OCI-LY1 (cell line): ENCODE data around the gene RAB3IL1.
"Not testable (repeated sequence)": the region's sequence is repeated elsewhere in the genome, so short reads cannot be mapped to it uniquely, and the experiment has no call there.

Experiments used
- H2AFZ ChIP-seq: fragments of 200-600 bp; sonication (generic), shearing (Covaris generic); 2 replicates; pipeline ENCODE4 v1.6.0; 2014; ENCODE audit warnings: antibody characterized with exemption, mild to moderate bottlenecking, low read length
- H3F3A ChIP-seq: fragments of 200-600 bp; sonication (generic), shearing (Covaris generic); 2 replicates; pipeline ENCODE4 v1.6.0; 2014; ENCODE audit warnings: mild to moderate bottlenecking, antibody characterized with exemption, low read length, moderate library complexity; ENCODE audit not compliant: insufficient read depth
- H3K27ac ChIP-seq: fragments of 200-600 bp; sonication (generic); 2 replicates; pipeline ENCODE4 v1.5.1; 2014; ENCODE audit warnings: low read length, mixed run types, mild to moderate bottlenecking, low read depth; ENCODE audit not compliant: poor library complexity, severe bottlenecking
- H3K27me3 ChIP-seq: fragments of 200-600 bp; sonication (generic); 2 replicates; pipeline ENCODE4 v1.6.0; 2014; ENCODE audit warnings: antibody characterized with exemption, mild to moderate bottlenecking, low read length, moderate library complexity; ENCODE audit not compliant: insufficient read depth
- H3K36me3 ChIP-seq: fragments of 200-600 bp; sonication (generic); 2 replicates; pipeline ENCODE4 v1.6.1; 2014; ENCODE audit warnings: mild to moderate bottlenecking, antibody characterized with exemption, low read length, moderate library complexity, mixed read lengths; ENCODE audit not compliant: insufficient read depth
- H3K4me1 ChIP-seq: fragments of 200-600 bp; sonication (generic); 2 replicates; pipeline ENCODE4 v1.5.1; 2014; ENCODE audit warnings: mild to moderate bottlenecking, low read length, moderate library complexity; ENCODE audit not compliant: insufficient read depth, severe bottlenecking
- H3K4me2 ChIP-seq: fragments of 200-600 bp; sonication (generic), shearing (Covaris generic); 2 replicates; pipeline ENCODE4 v1.6.1; 2014; ENCODE audit warnings: low read length
- H3K4me3 ChIP-seq: fragments of 200-600 bp; sonication (generic); 2 replicates; pipeline ENCODE4 v1.5.1; 2014; ENCODE audit warnings: low read length, low read depth, mild to moderate bottlenecking, mixed read lengths; ENCODE audit not compliant: poor library complexity, severe bottlenecking
- H3K79me2 ChIP-seq: fragments of 200-600 bp; shearing (Covaris generic); 2 replicates; pipeline ENCODE4 v1.6.1; 2016; ENCODE audit warnings: mixed run types, low read length, mixed read lengths; ENCODE audit not compliant: insufficient read depth
- H3K9ac ChIP-seq: fragments of 200-600 bp; sonication (generic), shearing (Covaris generic); 2 replicates; pipeline ENCODE4 v1.6.1; 2014; ENCODE audit warnings: mild to moderate bottlenecking, low read length, mixed read lengths
- H3K9me2 ChIP-seq: fragments of 200-600 bp; sonication (generic), shearing (Covaris generic); 2 replicates; pipeline ENCODE4 v1.6.1; 2014; ENCODE audit warnings: low read depth, mild to moderate bottlenecking, low read length, mixed read lengths
- H3K9me3 ChIP-seq: fragments of 200-600 bp; shearing (Covaris generic); 2 replicates; pipeline ENCODE4 v1.6.1; 2014; ENCODE audit warnings: low read length, mixed read lengths
- H4K20me1 ChIP-seq: fragments of 200-600 bp; sonication (generic), shearing (Covaris generic); 2 replicates; pipeline ENCODE4 v1.6.0; 2016; ENCODE audit warnings: mild to moderate bottlenecking, low read length; ENCODE audit not compliant: insufficient read depth
- CTCF ChIP-seq: fragments of 200-600 bp; sonication (generic), shearing (Covaris generic); IDR thresholded peaks from 2 replicates; pipeline ENCODE4 v1.5.1; 2017; ENCODE audit warnings: mild to moderate bottlenecking, antibody characterized with exemption, low read length, moderate library complexity, mixed read lengths
- EZH2 ChIP-seq: fragments of 200-600 bp; sonication (generic), shearing (Covaris generic); IDR thresholded peaks from 2 replicates; pipeline ENCODE4 v1.8.0; 2017; ENCODE audit warnings: borderline replicate concordance, mixed run types, mild to moderate bottlenecking, antibody characterized with exemption, low read length, moderate library complexity, mixed read lengths

Gene RAB3IL1

GRCh38 chr11:61883947-61884346 is 33.4 kb downstream of the RAB3IL1 start:
- Histone ChIP-seq H3K4me3 (no peak overlapping the region), H3K36me3 (no peaks in the 10 kb centered on the region), H3F3A (no peaks in the 10 kb centered on the region), H3K9me3 (no peaks in the 10 kb centered on the region), H3K27me3 (no peaks in the 10 kb centered on the region; the same call in 1 of the 2 replicates), H3K4me1 (peaks cover 29% of the 10 kb centered on the region), H3K79me2 (no peaks in the 10 kb centered on the region), H3K27ac (no peak overlapping the region), H3K4me2 (no peak overlapping the region), H3K9me2 (no peaks in the 10 kb centered on the region), H3K9ac (no peak overlapping the region), H2AFZ (no peak overlapping the region), H4K20me1 (no peaks in the 10 kb centered on the region)
- no peak for TF ChIP-seq EZH2

GRCh38 chr11:61883327-61883726 is 34.0 kb downstream of the RAB3IL1 start:
- H3K79me2 ChIP-seq, result no peaks in the 10 kb centered on the region
- no peaks in the 10 kb centered on the region for H3K9me3 ChIP-seq
- no peaks in the 10 kb centered on the region for H3K9me2 ChIP-seq
- peaks cover 35% of the 10 kb centered on the region for H3K4me1 ChIP-seq
- no peak overlapping the region for H3K9ac ChIP-seq
- no peak overlapping the region for H3K4me3 ChIP-seq
- TF ChIP-seq CTCF, result no peak
- TF ChIP-seq EZH2, result no peak
- H3K36me3 ChIP-seq, result no peaks in the 10 kb centered on the region
- no peak overlapping the region for H3K27ac ChIP-seq
- no peaks in the 10 kb centered on the region for H3F3A ChIP-seq
- H2AFZ ChIP-seq, result no peak overlapping the region
- no peaks in the 10 kb centered on the region for H4K20me1 ChIP-seq
- no peaks in the 10 kb centered on the region; the same call in 1 of the 2 replicates for H3K27me3 ChIP-seq
- H3K4me2 ChIP-seq, result no peak overlapping the region

GRCh38 chr11:61882879-61883278 is 34.5 kb downstream of the RAB3IL1 start:
- H2AFZ ChIP-seq, result no peak overlapping the region
- H3K27me3 ChIP-seq, result no peaks in the 10 kb centered on the region; the same call in 1 of the 2 replicates
- no peaks in the 10 kb centered on the region for H3K79me2 ChIP-seq
- no peaks in the 10 kb centered on the region for H3K36me3 ChIP-seq
- peaks cover 39% of the 10 kb centered on the region for H3K4me1 ChIP-seq
- no peak overlapping the region for H3K27ac ChIP-seq
- no peaks in the 10 kb centered on the region for H3F3A ChIP-seq
- no peaks in the 10 kb centered on the region for H4K20me1 ChIP-seq
- H3K9me2 ChIP-seq, result no peaks in the 10 kb centered on the region
- H3K9me3 ChIP-seq, result no peaks in the 10 kb centered on the region
- H3K4me3 ChIP-seq, result no peak overlapping the region
- no peak overlapping the region for H3K4me2 ChIP-seq
- H3K9ac ChIP-seq, result no peak overlapping the region
- TF ChIP-seq EZH2 (no peak), CTCF (no peak)

- H3K36me3 ChIP-seq, H3K4me3 ChIP-seq, H3K4me2 ChIP-seq, H3F3A ChIP-seq, H2AFZ ChIP-seq, H3K9me2 ChIP-seq, H3K79me2 ChIP-seq, H3K9me3 ChIP-seq, H4K20me1 ChIP-seq, H3K27ac ChIP-seq, H3K9ac ChIP-seq, H3K27me3 ChIP-seq: not testable (repeated sequence)
- H3K4me1 ChIP-seq, result peaks cover 45% of the 10 kb centered on the region
These were observed 35.1 kb downstream of the RAB3IL1 start for GRCh38 chr11:61882267-61882666.
